AG09309 (cell line): ENCODE data around the gene WBP2NL.

Source experiments
- DNase-seq: peaks from one replicate; pipeline ENCODE4 v3.0.0-alpha.2; 2010; ENCODE audit warnings: low read depth
- H3K4me3 ChIP-seq: 2 replicates; pipeline ENCODE4 v1.5.1; 2011; ENCODE audit warnings: mild to moderate bottlenecking, low read depth, low read length, moderate library complexity; ENCODE audit not compliant: control insufficient read depth
- TF ChIP-seq, protein P1 (sequence below): IDR thresholded peaks from 2 replicates; pipeline ENCODE4 v1.5.1; 2011; ENCODE audit warnings: mild to moderate bottlenecking, low read depth, low read length, inconsistent platforms; ENCODE audit not compliant: insufficient read depth, control insufficient read depth; ENCODE audit errors: missing control alignments

WBP2NL gene

DNA sequence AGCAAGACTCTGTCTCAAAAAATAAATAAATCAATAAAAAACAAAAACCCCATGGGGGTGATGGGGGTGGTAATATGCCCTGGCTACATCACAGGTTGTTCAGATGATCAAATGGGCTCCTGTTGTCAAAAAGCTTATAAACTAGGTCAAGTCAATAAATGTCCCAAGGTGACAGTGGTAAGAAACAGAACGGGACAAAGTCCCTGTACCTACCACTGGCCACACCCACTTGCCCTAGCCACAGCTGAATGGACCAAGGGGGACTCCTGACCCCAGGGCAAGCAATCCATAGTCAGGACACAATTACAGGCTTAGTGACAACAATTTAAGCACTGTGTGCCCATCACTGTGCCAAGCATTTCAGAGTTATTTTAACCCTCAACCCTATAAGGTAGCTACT, 66.0 kb downstream of the WBP2NL start:
- no peak overlapping the region for H3K4me3 ChIP-seq
- no peak for DNase-seq
- TF ChIP-seq, protein P1, sequence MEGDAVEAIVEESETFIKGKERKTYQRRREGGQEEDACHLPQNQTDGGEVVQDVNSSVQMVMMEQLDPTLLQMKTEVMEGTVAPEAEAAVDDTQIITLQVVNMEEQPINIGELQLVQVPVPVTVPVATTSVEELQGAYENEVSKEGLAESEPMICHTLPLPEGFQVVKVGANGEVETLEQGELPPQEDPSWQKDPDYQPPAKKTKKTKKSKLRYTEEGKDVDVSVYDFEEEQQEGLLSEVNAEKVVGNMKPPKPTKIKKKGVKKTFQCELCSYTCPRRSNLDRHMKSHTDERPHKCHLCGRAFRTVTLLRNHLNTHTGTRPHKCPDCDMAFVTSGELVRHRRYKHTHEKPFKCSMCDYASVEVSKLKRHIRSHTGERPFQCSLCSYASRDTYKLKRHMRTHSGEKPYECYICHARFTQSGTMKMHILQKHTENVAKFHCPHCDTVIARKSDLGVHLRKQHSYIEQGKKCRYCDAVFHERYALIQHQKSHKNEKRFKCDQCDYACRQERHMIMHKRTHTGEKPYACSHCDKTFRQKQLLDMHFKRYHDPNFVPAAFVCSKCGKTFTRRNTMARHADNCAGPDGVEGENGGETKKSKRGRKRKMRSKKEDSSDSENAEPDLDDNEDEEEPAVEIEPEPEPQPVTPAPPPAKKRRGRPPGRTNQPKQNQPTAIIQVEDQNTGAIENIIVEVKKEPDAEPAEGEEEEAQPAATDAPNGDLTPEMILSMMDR: no peak

DNA sequence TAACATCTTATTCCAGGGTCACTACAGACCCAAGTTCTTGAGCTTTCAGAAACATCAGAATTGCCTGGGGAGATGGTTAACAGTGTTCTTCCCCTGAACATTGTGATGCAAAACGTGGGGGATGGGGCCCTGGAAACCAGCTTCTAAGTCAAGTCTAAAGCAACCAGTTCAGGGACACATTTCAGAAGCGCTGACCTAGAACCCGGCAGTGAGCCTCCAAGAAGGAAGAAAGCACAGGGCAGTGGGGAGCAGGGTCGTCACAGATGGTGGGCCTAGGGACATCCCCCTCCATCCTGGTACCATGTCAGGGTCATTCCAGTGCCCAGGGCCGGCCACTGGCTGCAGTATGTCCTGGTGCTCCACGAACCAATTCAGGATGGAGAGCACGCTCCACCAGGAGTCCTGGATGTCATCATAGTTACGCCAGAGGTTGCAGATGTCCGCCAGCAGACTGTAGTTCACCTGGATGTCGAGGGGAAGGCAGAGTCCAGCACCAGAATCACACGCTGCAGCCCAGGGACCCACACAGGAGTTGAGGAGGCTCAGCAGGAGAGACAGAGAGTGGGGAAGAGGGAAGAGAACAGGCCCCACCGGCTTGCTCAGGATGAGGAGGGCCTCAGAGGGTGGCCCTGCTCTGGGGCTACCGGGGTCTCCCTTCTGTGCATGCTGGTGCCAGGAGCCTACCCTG, 67.0 kb downstream of the WBP2NL start:
- TF ChIP-seq, protein P1: no peak
- no peak overlapping the region for H3K4me3 ChIP-seq
- no peak for DNase-seq

DNA sequence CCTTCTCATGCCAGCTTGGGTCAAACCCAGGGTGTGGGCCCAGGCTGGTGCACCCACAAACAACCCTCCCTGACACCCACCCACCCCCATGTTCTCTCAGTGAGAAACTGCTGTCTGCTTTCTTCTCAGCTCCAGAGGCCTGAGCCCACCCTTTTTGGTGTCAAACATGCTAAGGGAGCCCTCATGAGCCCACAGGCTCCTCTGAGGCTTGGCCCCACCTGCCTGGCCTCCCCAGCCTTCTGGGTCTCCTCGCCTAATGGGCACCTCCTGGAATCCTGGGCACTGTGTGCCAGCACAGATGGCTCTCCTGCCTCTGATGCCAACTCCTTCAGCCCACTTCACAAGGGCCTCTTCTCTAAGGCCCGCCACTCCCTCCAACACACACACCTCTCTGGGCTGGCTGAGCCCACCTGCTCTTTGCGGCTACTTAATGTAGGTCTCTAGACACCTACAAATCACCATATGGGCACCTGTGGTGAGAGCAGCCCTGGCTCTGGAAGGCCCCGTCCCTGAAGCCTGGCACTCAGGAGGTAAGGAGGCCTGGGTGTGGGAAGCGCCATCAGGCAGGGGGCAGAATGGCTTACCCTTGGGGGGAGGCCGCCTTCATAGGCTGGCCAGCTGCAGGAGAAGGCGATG, 67.7 kb downstream of the WBP2NL start:
- no peak overlapping the region for H3K4me3 ChIP-seq
- DNase-seq: no peak
- TF ChIP-seq, protein P1: no peak

DNA sequence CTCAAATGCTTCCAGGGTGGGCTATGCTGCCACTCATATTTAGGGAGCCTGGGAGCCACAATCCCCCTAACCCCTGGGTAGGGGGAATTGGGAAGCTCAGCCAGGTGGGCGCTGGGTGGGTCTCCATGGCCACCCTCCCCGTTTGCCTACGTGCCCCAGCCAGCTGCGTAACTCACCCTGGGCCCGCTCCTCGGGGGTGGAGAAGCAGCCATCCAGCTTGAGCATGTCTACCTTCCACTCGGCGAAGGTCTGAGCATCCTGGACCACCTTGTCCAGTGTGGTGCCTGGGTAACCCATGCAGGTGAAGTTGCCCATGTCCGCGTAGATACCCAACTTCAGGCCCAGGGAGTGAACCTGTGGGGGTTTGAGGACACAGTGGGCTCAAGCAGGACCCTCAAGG, 68.3 kb downstream of the WBP2NL start:
- no peak for DNase-seq
- H3K4me3 ChIP-seq: no peak overlapping the region
- TF ChIP-seq, protein P1: no peak

DNA sequence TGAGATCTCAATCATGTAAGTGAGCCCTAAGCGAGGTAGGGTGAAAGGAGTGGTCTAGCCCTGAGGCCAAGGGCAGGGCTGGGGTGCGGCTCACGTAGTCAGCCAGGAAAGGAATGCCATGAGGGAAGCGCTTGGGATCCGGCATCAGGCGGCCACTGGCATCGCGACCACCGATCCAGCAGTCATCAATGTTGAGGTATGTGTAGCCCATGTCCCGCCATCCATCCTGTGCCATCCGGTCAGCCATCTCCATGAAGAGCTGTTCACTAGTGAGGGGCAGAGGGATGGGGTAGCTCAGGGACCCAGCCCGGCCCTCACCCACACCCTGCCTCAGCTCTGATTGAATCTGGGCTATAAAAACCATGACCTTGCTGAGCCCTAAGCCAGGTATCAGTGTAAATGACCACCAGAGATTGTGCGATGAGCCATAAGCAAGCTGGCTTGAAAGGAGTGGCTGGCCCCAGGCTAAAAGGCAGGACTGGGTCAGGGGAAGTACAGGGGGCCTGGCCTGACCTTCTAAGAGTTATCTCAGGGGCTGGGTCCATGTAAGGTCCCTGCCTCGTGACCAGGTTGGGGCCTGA, 69.2 kb downstream of the WBP2NL start:
- no peak for DNase-seq
- no peak overlapping the region for H3K4me3 ChIP-seq
- TF ChIP-seq, protein P1: no peak

DNA sequence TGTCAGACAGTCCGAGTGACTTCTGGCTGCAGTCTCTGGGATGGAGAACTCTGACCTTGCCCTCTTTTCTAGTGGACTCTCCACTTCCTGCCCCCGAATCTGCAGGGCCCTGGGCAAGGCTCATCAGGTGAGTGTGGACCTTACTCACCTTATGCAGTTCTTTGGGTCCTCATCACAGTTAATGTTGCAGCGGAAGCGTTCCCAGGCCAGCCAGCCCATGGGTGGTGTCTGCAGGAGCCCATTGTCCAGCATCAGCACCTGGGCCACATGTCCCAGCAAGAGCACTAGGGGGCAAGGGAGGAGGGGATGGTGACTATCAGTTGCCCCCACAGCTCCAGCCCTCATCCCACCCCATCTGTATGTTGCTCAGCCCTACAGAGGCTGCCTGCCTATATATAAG, 69.7 kb downstream of the WBP2NL start:
- DNase-seq: no peak
- H3K4me3 ChIP-seq: no peak overlapping the region
- TF ChIP-seq, protein P1: no peak
